GM19035 (cell line): ENCODE data around the gene WDR93.

Experiments
- ATAC-seq: cut with Tn5 transposase; IDR thresholded peaks from one replicate; pipeline ENCODE4 v1.9.1; 2021; ENCODE audit not compliant: unreplicated experiment

The WDR93 gene

GRCh38 chr15:89747708-89748682 is 57.4 kb downstream of the WDR93 start:
- ATAC-seq: no peak

GRCh38 chr15:89749054-89749453 is 58.4 kb downstream of the WDR93 start:
- ATAC-seq: no peak

DNA sequence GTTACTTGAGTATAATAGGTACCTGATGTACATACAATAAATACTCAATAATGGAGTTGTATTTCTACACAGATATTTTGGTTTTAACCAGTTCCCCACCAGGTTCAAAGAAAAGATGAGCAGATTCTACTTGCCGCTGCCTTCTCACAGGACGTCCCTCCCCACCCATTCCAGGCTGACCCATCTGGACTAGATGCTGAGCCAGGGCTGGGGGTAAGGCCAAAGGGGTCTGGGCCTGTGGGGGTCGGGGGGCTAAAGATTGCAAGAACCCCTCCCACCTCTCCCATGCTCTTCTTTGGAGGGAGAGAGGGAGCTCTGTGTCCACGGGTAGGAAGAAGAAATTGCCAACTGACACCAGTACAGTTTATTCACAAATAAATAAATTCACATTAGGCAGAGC is 58.9 kb downstream of the WDR93 start:
- no peak for ATAC-seq

- ATAC-seq: peak; percentile 10
Observed at GRCh38 chr15:89749951-89750559, 59.4 kb downstream of the WDR93 start.

- peak; percentile 88 for ATAC-seq
Observed at GRCh38 chr15:89750560-89751542, 60.2 kb downstream of the WDR93 start, which contains the start of gene MESP1. Gene MESP1, minus strand, starts transcription at chr15:89751249. Its CDS starts 18 bp downstream, at chr15:89751231.

DNA sequence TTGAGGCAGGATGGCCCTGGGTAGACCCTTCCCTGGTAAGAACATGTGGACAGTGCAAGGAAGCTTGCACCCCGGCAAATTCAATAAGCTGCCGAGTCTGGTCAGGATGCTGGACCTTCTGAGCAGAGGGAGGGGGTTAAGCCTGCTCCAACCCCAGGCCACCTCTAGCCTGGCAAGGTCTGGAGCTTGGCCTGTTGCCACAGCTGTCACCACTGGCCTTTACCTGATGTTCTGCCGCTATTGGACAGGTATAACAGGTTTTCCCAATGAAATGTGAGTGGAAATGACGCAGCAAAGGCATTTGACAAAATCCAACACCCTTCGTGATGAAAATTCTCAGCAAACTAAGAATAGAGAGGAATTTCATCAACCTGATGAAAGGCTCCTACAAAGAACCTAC is 61.1 kb downstream of the WDR93 start:
- ATAC-seq: no peak

GRCh38 chr15:89753855-89754254 is 63.2 kb downstream of the WDR93 start:
- ATAC-seq: no peak

DNA sequence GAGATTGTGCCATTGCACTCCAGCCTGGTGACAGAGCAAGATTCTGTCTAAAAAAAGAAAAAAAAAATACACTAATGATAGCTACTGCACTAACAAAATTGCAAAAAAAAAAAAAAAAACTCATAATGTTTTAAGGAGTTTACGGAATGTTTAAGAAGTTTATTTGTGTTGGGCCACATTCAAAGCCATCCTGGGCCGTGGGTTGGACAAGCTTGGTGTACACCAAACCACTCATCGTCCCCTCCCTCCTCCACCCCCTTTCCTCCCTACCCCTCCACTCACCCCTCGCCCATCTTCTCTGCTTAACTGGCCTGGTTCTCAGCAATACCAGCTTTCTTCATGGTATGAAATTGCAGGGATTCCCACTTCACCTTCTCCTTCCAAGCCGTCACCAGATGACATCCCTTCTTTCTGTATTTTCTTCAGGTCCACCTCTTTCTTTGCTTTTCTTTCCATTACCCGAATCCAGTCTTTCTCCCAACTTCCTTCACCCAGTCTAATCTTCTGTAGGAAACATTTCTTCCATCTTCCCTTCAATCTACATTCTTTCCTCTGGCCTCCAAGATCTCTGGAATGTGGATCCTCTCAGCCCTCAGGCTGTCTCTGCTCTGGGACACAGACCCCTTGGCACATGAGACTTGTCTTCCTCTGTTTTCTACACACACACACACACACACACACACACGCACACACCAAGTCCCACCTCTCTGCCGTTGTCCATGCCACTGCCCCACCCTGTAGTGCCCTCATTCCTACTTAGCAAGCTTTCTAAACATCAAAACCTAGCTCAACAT is 63.9 kb downstream of the WDR93 start:
- ATAC-seq: no peak

GRCh38 chr15:89755701-89756100 is 65.1 kb downstream of the WDR93 start:
- no peak for ATAC-seq

DNA sequence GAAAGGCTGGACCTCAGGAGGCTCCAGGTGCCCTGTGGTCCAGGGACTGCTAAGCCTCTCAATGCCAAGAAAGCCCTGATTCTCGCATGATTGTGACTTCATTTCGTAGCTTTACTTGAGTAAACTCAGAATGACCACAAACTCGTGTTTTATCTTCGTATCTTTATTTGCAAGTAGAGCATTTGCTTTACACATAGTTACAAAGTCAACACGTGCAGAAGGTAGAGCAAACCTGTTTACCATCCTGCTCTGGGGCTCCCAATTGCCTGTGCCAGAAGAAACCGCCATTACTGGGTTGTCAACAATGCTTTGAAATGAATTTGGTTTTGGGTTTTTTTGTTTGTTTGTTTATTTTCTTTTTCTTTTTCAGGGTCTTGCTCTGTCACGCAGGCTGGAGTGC is 66.3 kb downstream of the WDR93 start:
- no peak for ATAC-seq

DNA sequence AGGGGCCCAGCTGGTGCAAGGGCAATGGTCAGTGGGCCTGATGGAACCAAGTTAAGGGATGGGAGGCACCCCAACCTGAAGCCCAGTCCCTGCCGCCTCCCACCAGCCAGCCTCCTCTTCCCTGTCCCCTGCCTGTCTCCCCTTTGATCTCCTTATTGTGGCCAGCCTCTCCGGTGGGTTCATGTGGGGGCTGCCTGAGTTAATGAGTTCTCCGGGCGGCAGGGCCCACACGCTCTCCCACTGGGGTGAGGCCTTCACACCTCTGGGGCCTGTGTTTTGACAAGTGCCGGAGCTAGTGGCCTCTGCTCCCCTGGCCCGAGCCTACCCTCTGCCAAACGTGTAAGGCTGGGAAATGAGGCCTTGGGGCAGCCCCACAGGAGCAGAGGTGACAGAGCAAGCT is 67.7 kb downstream of the WDR93 start:
- ATAC-seq: no peak

DNA sequence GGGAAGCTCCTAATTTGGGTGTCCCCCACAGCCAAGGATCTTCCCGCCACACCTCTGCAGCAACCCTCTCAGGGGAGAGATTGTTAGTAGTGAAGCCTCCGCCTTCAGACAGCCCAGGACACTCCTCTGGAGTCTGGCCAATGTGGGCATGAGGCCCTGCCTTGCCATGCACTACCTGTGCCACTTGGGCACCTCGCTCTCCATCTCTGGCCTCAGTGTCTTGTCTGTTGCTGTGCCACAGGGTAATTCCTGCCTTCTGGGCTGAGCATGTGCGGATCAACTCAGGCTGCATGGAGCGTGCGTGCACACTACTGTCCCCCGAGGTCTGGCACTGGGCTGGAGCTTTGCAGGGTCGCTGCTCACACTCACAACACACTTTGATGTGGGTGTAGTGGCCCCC is 68.4 kb downstream of the WDR93 start:
- no peak for ATAC-seq

- ATAC-seq: no peak
Observed at GRCh38 chr15:89759835-89760234, 69.2 kb downstream of the WDR93 start.

GRCh38 chr15:89760303-89761008 is 69.8 kb downstream of the WDR93 start:
- no peak for ATAC-seq

GRCh38 chr15:89761009-89761831 is 70.6 kb downstream of the WDR93 start:
- ATAC-seq: no peak

- ATAC-seq: no peak
Observed at GRCh38 chr15:89761929-89762328, 71.3 kb downstream of the WDR93 start.

GRCh38 chr15:89765694-89766093 is 75.1 kb downstream of the WDR93 start:
- ATAC-seq: no peak

- ATAC-seq: no peak
Observed at GRCh38 chr15:89766357-89767311, 76.0 kb downstream of the WDR93 start.
